ENCODE results near the gene TBCB. TPM values are rescaled to one million over a fixed set of nuclear protein-coding genes. Genes with fewer than 3 reads are reported as not detected.

Gene TBCB
- total RNA-seq, 4 donors from 2014 or later: 57.2 to 143 (median 104) TPM

GRCh38 chr19:36093687-36094086, 21.6 kb upstream of the TBCB start:
- H3K4me3 ChIP-seq (replicated peaks in 1 of 3): no peak overlapping the region
- H3K36me3 ChIP-seq: no peaks in the 10 kb centered on the region
- no peak overlapping the region for H3K27ac ChIP-seq
- H3K27me3 ChIP-seq: no peaks in the 10 kb centered on the region
- no peaks in the 10 kb centered on the region for H3K9me3 ChIP-seq
- TF ChIP-seq POLR2A (IDR thresholded peaks at IDR 0.05): no peak
- TF ChIP-seq, protein P1, sequence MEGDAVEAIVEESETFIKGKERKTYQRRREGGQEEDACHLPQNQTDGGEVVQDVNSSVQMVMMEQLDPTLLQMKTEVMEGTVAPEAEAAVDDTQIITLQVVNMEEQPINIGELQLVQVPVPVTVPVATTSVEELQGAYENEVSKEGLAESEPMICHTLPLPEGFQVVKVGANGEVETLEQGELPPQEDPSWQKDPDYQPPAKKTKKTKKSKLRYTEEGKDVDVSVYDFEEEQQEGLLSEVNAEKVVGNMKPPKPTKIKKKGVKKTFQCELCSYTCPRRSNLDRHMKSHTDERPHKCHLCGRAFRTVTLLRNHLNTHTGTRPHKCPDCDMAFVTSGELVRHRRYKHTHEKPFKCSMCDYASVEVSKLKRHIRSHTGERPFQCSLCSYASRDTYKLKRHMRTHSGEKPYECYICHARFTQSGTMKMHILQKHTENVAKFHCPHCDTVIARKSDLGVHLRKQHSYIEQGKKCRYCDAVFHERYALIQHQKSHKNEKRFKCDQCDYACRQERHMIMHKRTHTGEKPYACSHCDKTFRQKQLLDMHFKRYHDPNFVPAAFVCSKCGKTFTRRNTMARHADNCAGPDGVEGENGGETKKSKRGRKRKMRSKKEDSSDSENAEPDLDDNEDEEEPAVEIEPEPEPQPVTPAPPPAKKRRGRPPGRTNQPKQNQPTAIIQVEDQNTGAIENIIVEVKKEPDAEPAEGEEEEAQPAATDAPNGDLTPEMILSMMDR (IDR thresholded peaks at IDR 0.05): no peak
- H3K4me1 ChIP-seq: no peaks in the 10 kb centered on the region
- no peak for DNase-seq
- intact Hi-C loops (cut with DNase I): no loop called here
- 77 to 78% methylated on average over 6 of the region's 6 CpGs for WGBS, 2 donors

DNA sequence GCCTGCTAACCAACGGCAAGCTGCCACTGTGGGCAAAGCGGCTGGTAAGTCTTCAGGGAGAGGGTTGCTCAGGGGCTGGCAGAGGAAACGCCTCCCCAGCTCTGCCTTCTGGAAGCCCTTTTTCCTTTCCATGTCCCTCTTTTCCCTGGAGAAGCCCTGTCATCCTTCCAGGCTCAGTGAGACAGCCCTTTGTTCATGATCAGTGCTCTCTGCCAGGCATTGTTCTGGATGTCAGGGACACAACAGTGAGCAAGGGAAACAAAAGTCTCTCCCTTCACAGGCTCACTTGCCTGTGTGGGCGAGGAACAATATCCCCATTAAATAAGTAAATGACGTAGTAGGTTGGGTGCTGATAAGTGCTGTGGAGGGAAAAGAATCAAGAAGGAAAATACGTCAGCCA, 18.2 kb upstream of the TBCB start:
- no peaks in the 10 kb centered on the region for H3K4me1 ChIP-seq
- TF ChIP-seq, protein P1 (IDR thresholded peaks at IDR 0.05): no peak
- TF ChIP-seq POLR2A (IDR thresholded peaks at IDR 0.05): no peak
- no peak for DNase-seq
- no peaks in the 10 kb centered on the region for H3K9me3 ChIP-seq
- no peaks in the 10 kb centered on the region for H3K27me3 ChIP-seq
- no peak overlapping the region for H3K4me3 ChIP-seq (replicated peaks in 1 of 3)
- 81 to 90% methylated on average over 6 of the region's 6 CpGs for WGBS, 2 donors
- H3K27ac ChIP-seq: no peak overlapping the region
- H3K36me3 ChIP-seq: no peaks in the 10 kb centered on the region
- intact Hi-C loops (cut with DNase I): no loop called here

- Histone ChIP-seq H3K27me3 (no peaks in the 10 kb centered on the region), H3K9me3 (no peaks in the 10 kb centered on the region), H3K4me3 (replicated peaks in 1 of 3) (no peak overlapping the region), H3K36me3 (no peaks in the 10 kb centered on the region), H3K27ac (no peak overlapping the region), H3K4me1 (no peaks in the 10 kb centered on the region)
- no peak for DNase-seq
- TF ChIP-seq, protein P1 (IDR thresholded peaks at IDR 0.05): no peak
- no peak for TF ChIP-seq POLR2A (IDR thresholded peaks at IDR 0.05)
- WGBS, 2 donors: 85 to 88% methylated on average over 18 to 19 of the region's 19 CpGs
- intact Hi-C loops (cut with DNase I): no loop called here
Observed at GRCh38 chr19:36099166-36099785, 16.0 kb upstream of the TBCB start.

GRCh38 chr19:36100476-36100875, 14.8 kb upstream of the TBCB start:
- intact Hi-C loops (cut with DNase I): no loop called here
- no peak overlapping the region for H3K27ac ChIP-seq
- no peak overlapping the region for H3K4me3 ChIP-seq (replicated peaks in 1 of 3)
- H3K4me1 ChIP-seq: no peaks in the 10 kb centered on the region
- no peak for DNase-seq
- no peaks in the 10 kb centered on the region for H3K27me3 ChIP-seq
- 79 to 94% methylated on average over 2 to 3 of the region's 5 CpGs for WGBS, 2 donors
- no peaks in the 10 kb centered on the region for H3K36me3 ChIP-seq
- no peaks in the 10 kb centered on the region for H3K9me3 ChIP-seq
- TF ChIP-seq, protein P1 (IDR thresholded peaks at IDR 0.05): no peak
- no peak for TF ChIP-seq POLR2A (IDR thresholded peaks at IDR 0.05)

GRCh38 chr19:36101550-36102327, 13.5 kb upstream of the TBCB start:
- intact Hi-C loops (cut with DNase I): no loop called here
- H3K27me3 ChIP-seq: no peaks in the 10 kb centered on the region
- DNase-seq: no peak
- H3K9me3 ChIP-seq: no peaks in the 10 kb centered on the region
- no peaks in the 10 kb centered on the region for H3K36me3 ChIP-seq
- no peak overlapping the region for H3K4me3 ChIP-seq (replicated peaks in 1 of 3)
- TF ChIP-seq, protein P1 (IDR thresholded peaks at IDR 0.05): no peak
- no peak for TF ChIP-seq POLR2A (IDR thresholded peaks at IDR 0.05)
- 89 to 100% methylated on average over 3 to 25 of the region's 27 CpGs for WGBS, 2 donors
- H3K27ac ChIP-seq: no peak overlapping the region
- no peaks in the 10 kb centered on the region for H3K4me1 ChIP-seq
